Measurements from ENCODE around the gene RNF181. TPM values are rescaled to one million over a fixed set of nuclear protein-coding genes. Genes with fewer than 3 reads are reported as not detected.
"Not testable (repeated sequence)": the region's sequence is repeated elsewhere in the genome, so short reads cannot be mapped to it uniquely, and the experiment has no call there.

The RNF181 gene
- total RNA-seq, 1 donor = 146 TPM

- no peak overlapping the region for H3K27ac ChIP-seq (ENCODE audit: low read depth, low read length)
- peaks cover 53% of the 10 kb centered on the region for H3K79me2 ChIP-seq (ENCODE audit: insufficient read depth, low read length)
- H3K4me1 ChIP-seq (ENCODE audit: insufficient read depth, low read length) = peaks cover 12% of the 10 kb centered on the region
- no peak overlapping the region for H3K4me3 ChIP-seq (ENCODE audit: insufficient read depth, low read length)
- H2AFZ ChIP-seq (ENCODE audit: low read length) = no peak overlapping the region
- no peak for TF ChIP-seq CTCF (IDR thresholded peaks at IDR 0.05; ENCODE audit: extremely low read depth, low read depth, low read length)
- no peak for DNase-seq (ENCODE audit: insufficient read length, low spot score, missing footprints)
- peaks cover 51% of the 10 kb centered on the region for H3K36me3 ChIP-seq (ENCODE audit: insufficient read depth, low read length)
- no peaks in the 10 kb centered on the region for H3K27me3 ChIP-seq (ENCODE audit: insufficient read depth, low read length)
- no peak overlapping the region for H3K4me2 ChIP-seq (ENCODE audit: insufficient read depth, low read length)
- H3K9me3 ChIP-seq (ENCODE audit: low read depth, low read length) = no peaks in the 10 kb centered on the region
- H4K20me1 ChIP-seq (ENCODE audit: insufficient read depth, low read length) = peaks cover 13% of the 10 kb centered on the region
These were observed 38.4 kb upstream of the RNF181 start for GRCh38 chr2:85557130-85557529.

- no peak for DNase-seq (ENCODE audit: insufficient read length, low spot score, missing footprints)
- Histone ChIP-seq H3K36me3 (ENCODE audit: insufficient read depth, low read length) (peaks cover 42% of the 10 kb centered on the region), H3K9me3 (ENCODE audit: low read depth, low read length) (no peaks in the 10 kb centered on the region), H3K4me2 (ENCODE audit: insufficient read depth, low read length) (no peak overlapping the region), H2AFZ (ENCODE audit: low read length) (no peak overlapping the region), H3K27me3 (ENCODE audit: insufficient read depth, low read length) (no peaks in the 10 kb centered on the region), H4K20me1 (ENCODE audit: insufficient read depth, low read length) (peaks cover 13% of the 10 kb centered on the region), H3K79me2 (ENCODE audit: insufficient read depth, low read length) (peaks cover 53% of the 10 kb centered on the region), H3K27ac (ENCODE audit: low read depth, low read length) (no peak overlapping the region), H3K4me1 (ENCODE audit: insufficient read depth, low read length) (peaks cover 12% of the 10 kb centered on the region), H3K4me3 (ENCODE audit: insufficient read depth, low read length) (no peak overlapping the region)
- no peak for TF ChIP-seq CTCF (IDR thresholded peaks at IDR 0.05; ENCODE audit: extremely low read depth, low read depth, low read length)
These were observed 37.4 kb upstream of the RNF181 start for GRCh38 chr2:85558160-85558559.

- Histone ChIP-seq H3K4me3 (ENCODE audit: insufficient read depth, low read length) (peak overlapping the region; percentile 98), H3K4me1 (ENCODE audit: insufficient read depth, low read length) (peaks cover 12% of the 10 kb centered on the region), H4K20me1 (ENCODE audit: insufficient read depth, low read length) (peaks cover 13% of the 10 kb centered on the region), H2AFZ (ENCODE audit: low read length) (peak overlapping the region; percentile 100), H3K4me2 (ENCODE audit: insufficient read depth, low read length) (peak overlapping the region; percentile 97), H3K36me3 (ENCODE audit: insufficient read depth, low read length) (peaks cover 26% of the 10 kb centered on the region), H3K79me2 (ENCODE audit: insufficient read depth, low read length) (peaks cover 51% of the 10 kb centered on the region), H3K27ac (ENCODE audit: low read depth, low read length) (peak overlapping the region; percentile 72)
- DNase-seq (ENCODE audit: insufficient read length, low spot score, missing footprints); H3K9me3 ChIP-seq (ENCODE audit: low read depth, low read length); H3K27me3 ChIP-seq (ENCODE audit: insufficient read depth, low read length): not testable (repeated sequence)
These were observed 35.2 kb upstream of the RNF181 start for GRCh38 chr2:85560403-85560726.

- Histone ChIP-seq H3K4me2 (ENCODE audit: insufficient read depth, low read length) (peak overlapping the region; percentile 97), H3K27me3 (ENCODE audit: insufficient read depth, low read length) (no peaks in the 10 kb centered on the region), H3K27ac (ENCODE audit: low read depth, low read length) (peak overlapping the region; percentile 72), H3K79me2 (ENCODE audit: insufficient read depth, low read length) (peaks cover 49% of the 10 kb centered on the region), H4K20me1 (ENCODE audit: insufficient read depth, low read length) (peaks cover 13% of the 10 kb centered on the region), H3K9me3 (ENCODE audit: low read depth, low read length) (no peaks in the 10 kb centered on the region), H3K4me1 (ENCODE audit: insufficient read depth, low read length) (peaks cover 12% of the 10 kb centered on the region), H2AFZ (ENCODE audit: low read length) (peak overlapping the region; percentile 100), H3K4me3 (ENCODE audit: insufficient read depth, low read length) (peak overlapping the region; percentile 98), H3K36me3 (ENCODE audit: insufficient read depth, low read length) (peaks cover 22% of the 10 kb centered on the region)
- DNase-seq (ENCODE audit: insufficient read length, low spot score, missing footprints) = peak; percentile 73
- TF ChIP-seq CTCF (IDR thresholded peaks at IDR 0.05; ENCODE audit: extremely low read depth, low read depth, low read length) = no peak
These were observed 34.7 kb upstream of the RNF181 start for GRCh38 chr2:85560812-85561279.

Data from osteoblast (primary cell).